HG02840 (cell line): ENCODE data around the gene CPNE1.

Experiments used
- ATAC-seq: cut with Tn5 transposase; IDR thresholded peaks from one replicate; pipeline ENCODE4 v1.9.1; 2021; ENCODE audit warnings: mild to moderate bottlenecking, moderate library complexity, moderate number of reproducible peaks; ENCODE audit not compliant: unreplicated experiment, low FRiP score

CPNE1 gene

DNA sequence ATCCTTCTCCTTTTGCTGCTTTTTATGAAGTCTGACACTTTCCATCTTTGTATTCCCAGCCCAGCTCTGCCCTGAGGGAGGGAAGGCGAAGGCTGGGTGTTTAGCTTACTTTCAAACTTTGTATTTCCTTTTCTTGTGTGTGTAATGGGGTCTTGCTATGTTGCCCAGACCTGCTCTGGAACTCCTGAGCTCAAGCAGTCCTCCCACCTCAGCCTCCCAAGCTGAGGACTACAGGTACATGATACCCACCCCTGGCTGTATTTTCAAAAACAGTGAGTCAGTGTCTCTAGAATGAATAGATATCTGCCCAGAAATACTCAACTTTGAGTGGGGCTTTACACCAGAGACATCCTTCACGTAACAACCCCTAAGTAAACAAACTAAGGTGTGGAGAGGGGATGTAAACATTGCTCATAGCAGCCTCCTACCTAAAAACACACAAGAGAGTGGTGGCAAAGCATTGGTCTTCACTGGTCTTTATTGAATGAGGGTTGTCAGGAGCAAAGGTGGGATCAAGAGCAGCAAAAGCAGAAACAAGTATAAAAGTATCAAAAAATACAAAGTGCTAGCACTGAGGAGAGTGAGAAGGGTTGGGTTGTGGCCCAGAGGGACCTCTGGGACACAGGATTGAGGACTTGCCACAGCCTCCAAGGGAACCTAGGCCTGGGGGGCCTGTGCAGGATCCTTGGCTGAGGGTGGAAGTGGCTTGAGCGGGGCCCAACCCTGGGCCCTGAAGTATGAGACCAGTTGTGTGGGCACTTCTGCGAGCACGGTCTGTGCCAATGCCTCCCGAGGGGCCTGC is 38.9 kb downstream of the CPNE1 start:
- no peak for ATAC-seq

DNA sequence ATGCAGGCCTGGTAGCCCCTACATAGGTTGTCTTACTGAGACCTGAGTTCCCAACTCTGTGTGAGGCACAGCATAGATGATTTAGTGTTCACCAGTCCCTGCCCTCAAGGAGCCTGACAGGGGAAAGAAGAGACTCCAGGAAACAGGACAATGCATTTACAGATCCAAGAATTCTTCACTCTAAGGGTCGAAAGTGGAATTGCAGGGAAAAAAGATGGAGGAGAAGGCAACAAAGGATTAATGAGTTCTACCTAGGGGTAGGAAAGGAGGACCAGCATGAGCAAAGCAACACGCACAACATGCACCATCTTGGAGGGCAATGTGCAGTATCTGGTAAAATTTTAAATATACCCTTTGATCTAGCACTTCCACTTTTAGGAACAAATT is 43.1 kb downstream of the CPNE1 start:
- ATAC-seq = no peak

DNA sequence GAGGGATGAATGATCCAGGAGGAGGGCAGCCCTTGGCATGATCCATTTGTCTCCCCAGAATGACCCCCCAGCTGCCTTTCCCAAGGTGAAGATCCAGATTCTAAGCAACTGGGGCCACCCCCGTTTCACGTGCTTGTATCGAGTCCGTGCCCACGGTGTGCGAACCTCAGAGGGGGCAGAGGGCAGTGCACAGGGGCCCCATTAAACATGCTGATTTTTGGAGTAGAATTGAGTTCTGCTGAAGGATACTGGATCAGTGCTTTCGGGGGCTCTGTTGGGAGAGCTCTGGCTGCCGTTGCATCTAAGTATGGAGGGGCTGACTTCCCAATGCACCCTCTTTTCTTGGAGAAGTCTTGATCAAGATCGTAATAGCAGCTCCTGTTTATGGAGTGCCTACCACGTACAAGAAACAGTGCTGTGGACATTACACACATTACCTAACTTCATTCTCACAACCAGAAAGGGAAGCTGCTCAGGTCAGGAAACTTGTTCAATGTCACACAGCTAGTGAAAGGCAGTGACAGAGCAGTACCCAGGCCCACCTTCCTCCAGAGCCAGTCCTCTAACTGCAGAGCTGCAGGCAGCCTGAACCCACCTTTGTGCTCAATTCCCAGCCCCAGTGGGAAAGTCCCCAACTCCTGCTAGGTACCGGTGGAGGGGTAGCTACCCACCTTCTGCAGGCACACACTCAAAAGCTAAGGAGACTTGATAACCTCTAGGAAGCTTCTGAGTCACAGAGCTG is 43.7 kb downstream of the CPNE1 start:
- ATAC-seq = no peak

DNA sequence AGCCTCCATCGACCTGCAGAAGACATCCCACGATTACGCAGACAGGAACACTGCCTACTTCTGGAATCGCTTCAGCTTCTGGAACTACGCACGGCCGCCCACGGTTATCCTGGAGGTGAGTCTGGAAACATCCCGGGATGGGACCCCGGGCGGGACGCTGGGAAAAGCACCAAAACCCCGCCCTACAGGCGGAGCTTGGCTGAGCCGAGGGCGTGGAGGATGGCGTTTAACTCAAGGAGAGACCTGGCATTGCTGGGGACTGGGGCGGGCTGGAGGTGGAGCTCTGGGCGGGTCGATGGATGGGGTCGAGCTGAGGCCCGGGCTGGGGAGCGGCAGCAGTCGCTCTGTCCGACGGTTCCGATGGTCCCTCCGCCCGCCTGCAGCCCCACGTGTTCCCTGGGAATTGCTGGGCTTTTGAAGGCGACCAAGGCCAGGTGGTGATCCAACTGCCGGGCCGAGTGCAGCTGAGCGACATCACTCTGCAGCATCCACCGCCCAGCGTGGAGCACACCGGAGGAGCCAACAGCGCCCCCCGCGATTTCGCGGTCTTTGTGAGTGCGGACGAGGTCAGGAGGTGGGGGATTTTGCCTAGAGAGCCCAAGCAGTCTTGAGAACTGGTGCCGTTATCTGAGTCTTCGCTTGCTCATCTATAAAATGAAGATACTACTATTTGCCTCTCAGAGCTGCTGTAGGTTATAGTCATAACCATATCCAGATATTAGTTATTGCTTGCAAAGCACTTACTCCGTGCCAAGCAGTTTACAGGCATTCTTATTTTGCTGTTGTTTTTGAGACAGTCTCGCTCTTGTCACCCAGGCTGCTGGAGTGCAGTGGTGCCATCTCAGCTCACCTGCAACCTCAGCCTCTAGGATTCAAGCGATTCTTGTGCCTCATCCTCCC is 45.3 kb downstream of the CPNE1 start:
- ATAC-seq = no peak

DNA sequence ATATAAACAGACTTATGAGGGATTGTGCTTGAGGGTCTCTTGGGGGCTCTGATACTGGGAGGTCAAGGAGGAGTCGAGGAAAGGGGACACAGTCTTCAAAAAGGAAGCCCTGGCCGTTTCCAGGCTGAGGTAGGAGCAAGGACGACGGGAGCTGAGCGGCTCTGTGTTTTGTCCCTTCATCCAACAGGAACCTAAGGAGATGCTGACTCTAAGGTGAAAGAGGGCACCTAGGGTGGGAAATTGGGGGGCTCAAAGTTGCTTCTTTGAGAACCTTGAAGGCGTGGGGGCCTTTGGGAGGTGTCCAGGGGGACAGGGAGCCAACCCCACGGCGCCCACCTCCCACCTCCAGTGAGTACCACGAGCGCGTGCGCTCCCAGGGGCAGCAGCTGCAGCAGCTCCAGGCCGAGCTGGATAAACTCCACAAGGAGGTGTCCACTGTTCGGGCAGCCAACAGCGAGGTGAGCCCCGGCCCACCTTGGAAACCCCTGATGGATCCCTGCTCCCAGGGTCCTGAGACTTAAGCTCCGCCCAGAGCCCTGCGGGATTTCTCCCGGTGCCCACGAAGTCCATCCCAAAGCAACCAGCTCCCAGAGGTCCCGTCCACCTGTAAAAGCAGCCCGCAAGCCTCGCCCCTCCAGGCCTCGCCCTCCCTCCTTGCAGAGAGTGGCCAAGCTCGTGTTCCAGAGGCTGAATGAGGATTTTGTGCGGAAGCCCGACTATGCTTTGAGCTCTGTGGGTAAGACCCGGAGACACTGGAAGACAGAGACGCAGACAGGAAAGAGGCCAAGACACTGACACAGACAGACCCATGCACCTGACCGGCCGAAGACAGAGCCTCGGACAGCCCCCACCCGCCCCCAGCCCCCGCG is 46.2 kb downstream of the CPNE1 start:
- ATAC-seq = no peak

DNA sequence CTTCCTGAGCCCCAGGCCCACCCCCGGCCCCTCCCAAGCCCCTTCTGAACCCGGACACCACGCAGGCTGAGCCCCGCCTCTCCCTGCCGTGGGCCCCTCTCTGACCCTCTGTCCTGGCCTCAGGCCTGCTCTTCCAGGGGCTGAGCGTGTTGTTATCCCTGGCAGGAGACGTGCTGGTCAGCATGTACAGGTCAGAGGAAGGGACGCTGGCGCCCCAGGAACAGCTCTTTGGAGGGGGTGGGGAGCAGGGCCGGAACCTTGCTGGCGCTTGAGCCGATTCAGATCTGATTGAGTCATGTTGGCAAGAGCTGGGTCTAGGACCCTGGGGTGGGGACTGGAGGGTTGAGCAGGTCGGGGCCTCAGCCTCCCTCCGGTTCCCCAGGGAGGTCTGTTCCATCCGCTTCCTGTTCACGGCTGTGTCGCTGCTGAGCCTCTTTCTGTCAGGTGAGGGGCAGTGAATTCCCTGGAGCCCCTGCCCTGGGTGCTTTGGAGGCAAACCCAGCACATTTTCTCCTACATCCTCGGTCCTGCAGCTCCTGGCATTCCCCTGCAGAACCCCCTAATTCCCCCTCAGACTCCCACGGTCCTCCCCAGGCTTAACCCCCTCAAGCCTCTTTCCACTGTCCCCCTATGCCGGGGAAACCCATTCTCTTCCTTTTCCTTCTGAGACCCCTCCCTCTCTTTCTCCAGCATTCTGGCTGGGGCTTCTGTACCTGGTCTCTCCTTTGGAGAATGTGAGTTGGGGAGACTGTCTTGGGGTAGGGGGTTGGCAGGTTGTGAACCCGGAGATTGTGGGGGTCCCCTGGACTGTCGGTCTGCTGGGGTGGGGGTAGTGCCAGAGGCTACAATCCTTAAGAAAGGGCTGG is 47.1 kb downstream of the CPNE1 start:
- ATAC-seq = no peak

DNA sequence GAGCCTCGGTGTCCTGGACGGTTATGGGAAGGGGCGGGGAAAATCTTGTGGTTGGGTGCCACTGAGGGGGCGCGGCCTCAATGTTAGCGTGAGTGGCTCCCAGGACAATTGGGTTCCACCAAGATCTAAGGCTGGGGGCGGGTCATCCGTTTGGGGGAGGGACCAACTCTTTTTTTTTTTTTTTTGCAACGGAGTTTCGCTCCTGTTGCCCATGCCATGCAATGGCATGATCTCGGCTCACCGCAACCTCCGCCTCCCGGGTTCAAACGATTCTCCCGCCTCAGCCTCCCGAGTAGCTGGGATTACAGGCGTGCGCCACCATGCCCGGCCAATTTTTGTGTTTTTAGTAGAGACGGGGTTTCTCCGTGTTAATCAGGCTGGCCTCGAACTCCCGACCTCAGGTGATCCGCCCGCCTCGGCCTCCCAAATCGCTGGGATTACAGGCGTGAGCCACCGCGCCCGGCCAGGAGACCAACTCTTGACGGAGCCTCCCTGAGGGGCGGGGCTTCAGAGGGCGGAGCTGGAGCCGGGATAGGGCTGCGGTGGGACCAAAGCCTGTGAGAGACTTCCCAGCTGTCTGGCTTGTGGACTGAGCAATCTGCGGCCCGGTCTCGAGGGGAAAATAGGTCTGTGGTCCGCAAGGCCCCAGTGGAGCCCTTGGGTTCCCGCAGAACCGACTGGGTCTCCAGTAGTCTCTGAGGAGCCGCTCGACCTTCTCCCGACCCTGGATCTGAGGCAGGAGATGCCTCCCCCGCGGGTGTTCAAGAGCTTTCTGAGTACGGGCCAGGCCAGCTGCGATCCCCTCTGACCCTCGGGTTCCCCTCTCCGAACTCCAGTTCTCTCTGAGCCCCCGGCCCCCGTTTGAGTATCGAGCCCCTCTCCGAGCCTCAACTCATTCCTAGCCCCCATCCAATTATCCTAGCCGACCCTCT is 48.0 kb downstream of the CPNE1 start:
- peak; percentile 78 for ATAC-seq

DNA sequence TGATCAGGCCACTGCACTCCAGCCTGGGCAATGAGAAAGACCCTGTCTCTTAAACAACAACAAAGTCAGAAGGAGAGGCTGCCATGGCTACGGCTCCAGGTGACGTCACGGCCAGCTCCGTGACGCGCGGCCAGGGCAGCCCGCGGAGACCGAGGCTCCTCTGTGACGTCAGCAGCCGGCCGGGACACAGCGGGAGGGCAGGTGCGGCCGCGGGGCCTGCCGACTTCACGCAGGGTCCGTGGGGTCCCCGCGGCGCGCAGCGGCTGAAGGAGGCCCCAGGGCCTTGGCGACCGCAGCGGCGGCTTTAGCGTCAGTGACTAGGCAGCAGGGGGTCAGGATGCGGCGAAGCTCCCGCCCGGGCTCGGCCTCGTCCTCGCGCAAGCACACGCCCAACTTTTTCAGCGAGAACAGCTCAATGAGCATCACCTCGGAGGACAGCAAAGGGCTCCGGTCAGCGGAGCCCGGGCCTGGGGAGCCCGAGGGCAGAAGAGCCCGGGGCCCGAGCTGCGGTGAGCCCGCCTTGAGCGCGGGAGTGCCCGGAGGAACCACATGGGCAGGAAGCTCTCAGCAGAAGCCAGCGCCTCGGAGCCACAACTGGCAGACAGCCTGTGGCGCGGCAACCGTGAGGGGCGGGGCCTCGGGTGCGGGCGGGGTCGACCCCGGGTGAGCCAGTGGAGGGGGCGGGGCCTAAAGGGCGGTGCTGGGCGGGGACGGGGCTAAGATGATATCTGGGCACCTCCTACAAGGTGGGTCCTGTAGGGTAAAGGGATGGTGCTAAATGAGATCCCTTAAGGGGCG is 48.8 kb downstream of the CPNE1 start, which contains the start of gene SPAG4:
SPAG4 (plus strand) TSS at position 163 of the 798 bp plus-strand sequence; CDS start at position 338, 175 bp downstream.
- peak; percentile 2 for ATAC-seq

DNA sequence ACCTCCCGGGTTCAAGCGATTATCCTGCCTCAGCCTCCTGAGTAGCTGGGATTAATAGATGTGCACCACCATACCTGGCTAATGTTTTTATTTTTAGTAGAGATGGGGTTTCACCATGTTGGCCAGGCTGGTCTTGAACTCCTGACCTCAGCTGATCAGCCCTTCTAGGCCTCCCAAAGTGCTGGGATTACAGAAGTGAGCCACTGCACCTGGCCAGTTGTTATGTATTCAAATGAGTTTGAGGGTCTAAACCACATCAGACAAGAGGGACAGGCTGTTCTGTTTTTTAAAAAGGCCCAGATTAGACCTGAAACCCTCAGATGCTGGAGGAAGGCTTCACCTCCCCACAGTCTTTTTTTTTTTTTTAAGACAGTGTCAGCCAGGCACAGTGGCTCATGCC is 53.2 kb downstream of the CPNE1 start:
- ATAC-seq = no peak

DNA sequence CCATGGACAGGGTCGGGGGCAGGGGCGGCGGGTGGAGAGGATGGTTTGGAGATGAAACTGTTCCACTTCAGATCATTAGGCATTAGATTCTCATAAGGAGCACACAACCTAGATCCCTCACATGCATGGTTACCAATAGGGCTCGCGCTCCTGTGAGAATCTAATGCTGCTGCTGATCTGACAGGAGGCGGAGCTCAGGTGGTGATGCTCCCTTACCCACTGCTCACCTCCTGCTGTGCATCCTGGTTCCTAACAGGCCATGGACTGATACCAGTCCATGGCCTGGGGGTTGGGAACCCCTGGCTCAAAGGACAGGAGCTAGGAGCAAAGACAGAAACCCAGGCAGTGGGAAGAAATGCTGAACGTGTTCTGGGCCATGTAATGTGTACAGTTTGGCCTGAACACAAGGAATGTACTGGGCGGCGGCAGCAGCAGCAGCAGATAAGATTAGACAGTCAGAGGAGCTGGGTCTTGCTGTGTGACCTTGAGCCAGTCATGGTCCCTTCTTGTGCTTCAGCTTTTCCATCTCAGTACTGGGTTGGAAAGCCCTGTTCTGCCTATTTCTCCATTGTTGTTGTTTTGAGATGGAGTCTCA is 53.8 kb downstream of the CPNE1 start:
- ATAC-seq = no peak

DNA sequence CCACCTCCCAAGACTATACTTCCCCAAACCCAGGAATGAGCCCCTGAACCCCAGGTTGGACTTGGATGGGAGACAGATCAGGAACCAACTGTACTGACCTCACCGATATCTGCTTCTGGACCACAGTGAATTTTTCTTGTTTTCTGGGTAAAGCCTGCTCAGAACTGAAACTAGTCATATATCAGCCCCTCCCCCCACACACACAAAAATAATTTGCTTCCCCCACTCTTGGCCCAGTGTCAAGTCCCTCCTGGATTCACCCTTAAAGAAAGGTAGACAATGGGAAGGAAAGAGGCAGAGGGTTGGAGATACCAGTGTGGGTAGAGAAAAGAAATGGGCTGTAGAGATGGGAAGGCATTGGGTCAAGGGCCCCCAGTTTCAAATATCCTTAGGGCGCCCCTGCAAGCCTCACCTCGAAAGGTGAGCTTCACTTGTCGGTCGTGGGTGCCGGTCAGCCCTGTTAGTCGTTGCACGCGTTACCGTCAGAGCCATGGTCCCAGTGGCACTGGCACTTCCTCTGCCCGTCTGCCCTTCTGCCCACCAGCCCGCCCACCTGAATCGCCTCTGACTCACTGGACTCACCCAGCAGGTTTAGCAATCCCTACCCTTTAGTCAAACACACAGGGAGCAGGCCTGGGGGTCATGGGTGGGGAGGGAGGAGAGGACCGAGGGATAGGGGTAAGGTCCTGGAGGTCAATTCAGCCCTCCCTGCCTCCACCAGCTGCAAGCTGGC is 57.5 kb downstream of the CPNE1 start:
- no peak for ATAC-seq

DNA sequence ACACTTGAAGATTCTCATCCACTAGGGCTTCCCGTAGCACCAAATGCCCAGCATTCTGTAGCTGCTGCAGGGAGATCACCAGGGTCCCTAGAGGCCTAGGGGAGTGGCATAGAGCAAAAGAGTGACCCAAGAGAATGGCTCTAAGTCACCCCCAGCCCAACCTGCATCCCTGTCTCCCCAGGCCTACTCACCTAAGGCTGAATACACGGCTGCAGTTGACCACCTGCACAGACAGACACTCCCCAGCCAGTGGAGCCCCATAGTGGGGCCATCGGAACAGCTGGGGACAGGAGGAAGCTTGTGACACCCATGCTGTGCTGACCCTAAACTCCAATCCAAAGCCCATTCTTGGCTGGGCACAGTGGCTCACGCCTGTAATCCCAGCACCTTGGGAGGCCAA is 58.6 kb downstream of the CPNE1 start:
- ATAC-seq = no peak

DNA sequence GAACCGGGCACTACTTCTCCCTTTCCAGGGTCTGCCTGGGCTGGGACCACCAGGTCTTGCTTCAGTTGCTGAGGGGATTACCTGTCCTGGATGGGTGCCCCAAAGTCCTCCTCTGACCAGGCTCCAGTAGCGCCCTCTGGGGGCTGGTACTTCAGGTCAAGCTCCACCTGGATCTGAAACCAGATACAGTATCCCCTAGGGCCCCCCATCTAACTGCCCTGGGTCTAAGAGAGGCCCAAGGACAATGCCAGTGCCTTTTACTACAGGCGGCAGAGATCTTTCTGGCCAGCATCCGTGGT is 60.3 kb downstream of the CPNE1 start:
- no peak for ATAC-seq

DNA sequence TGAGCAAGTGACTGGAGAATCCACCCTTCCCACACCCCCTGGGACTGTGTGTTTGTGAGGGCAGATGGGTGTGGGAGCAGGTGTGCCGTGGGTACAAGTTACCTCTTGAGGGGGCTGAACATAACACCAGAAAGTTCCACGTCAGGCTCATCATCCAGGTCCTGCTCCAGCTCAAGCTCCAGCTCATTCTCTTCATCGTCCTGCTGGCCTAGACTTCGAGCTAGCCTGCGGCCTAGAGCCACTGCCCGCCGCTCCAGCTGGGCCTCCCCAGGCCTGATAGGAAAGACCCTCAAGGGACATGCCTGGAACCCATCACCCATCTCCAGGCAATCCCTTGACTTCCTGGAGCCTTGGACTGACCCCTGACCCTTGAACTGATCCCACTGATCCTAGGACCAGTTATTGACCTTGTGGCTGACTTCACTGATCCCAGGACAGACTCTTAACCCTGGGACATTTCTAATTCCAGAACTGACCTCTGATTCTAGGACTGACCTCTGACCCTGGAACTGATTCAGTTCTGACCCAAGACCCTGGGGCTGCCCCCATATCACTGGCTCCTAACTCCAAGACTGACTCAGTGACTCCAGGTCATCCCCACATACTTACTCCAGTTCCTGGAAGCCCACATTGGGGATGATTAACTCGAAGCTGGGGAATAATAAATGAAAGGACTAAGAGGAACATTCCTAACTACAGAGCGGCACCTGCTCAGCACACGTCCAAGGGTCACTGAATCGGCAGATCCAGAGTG is 60.8 kb downstream of the CPNE1 start:
- no peak for ATAC-seq

DNA sequence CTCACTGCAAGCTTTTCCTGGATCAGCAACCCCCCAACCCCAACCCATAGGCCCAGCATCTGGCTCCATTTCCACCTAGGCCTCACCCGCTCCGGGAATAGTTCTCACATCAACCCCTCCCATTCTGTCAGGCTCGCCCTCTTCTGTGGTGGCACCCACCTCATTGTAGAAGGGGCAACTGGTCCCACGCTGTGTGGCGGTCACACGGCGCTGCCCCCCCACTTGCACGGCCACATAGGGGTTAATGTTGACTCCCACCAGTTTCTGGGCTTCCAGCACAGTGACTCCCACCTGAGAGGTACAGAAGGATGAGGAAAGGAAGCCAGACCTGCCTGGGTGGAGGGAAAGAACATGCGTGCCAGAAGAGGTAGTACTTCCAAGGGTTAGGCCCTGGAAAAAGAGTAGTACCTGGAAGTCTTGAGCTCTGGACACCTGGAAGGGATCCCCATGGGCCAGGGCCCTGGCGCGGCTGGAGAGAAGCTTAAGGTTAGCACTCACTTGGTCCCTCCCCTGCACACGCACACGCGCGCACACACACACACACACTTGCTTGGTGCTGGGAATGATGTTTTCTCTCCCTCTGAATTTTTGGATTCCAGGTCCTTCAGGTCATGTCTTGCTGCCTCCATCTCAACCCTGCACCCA is 61.7 kb downstream of the CPNE1 start:
- ATAC-seq = no peak
